ENCODE results near the gene PDE7B.

- TF ChIP-seq TAF1 (IDR thresholded peaks at IDR 0.05; ENCODE audit: borderline replicate concordance, insufficient read depth, low read length) (no peak), POLR2AphosphoS5 (IDR thresholded peaks at IDR 0.05; ENCODE audit: low read depth, low read length) (no peak), REST (IDR thresholded peaks at IDR 0.05; ENCODE audit: insufficient read depth in 1 of 2, low read depth in 2 of 2, low read length in 2 of 2) (no peak)
Observed at GRCh38 chr6:135976585-135976984, 125.1 kb downstream of the PDE7B start.

Measured in PFSK-1 (cell line).